NK-92 (cell line): Measurements from ENCODE around the gene SUSD3.

Source experiments
- DNase-seq: peaks from one replicate; lab custom pipeline; 2025; ENCODE audit not compliant: unreplicated experiment; lab: John Stamatoyannopoulos, UW

Gene SUSD3

GRCh38 chr9:93072383-93072795 lies 13.9 kb downstream of the SUSD3 start:
- DNase-seq = no peak

- no peak for DNase-seq
Observed at GRCh38 chr9:93076101-93076791, 17.7 kb downstream of the SUSD3 start.

- no peak for DNase-seq
Observed at GRCh38 chr9:93076792-93077128, 18.3 kb downstream of the SUSD3 start.

GRCh38 chr9:93077367-93077766 lies 18.9 kb downstream of the SUSD3 start:
- DNase-seq = no peak

- DNase-seq = no peak
Observed at GRCh38 chr9:93077811-93078210, 19.3 kb downstream of the SUSD3 start.

GRCh38 chr9:93079371-93079770 lies 20.9 kb downstream of the SUSD3 start:
- no peak for DNase-seq

- DNase-seq = no peak
Observed at GRCh38 chr9:93080406-93080805, 21.9 kb downstream of the SUSD3 start.

- DNase-seq = no peak
Observed at GRCh38 chr9:93081081-93081529, 22.6 kb downstream of the SUSD3 start.

- no peak for DNase-seq
Observed at GRCh38 chr9:93081931-93082330, 23.4 kb downstream of the SUSD3 start.

- DNase-seq = no peak
Observed at GRCh38 chr9:93082841-93083411, 24.4 kb downstream of the SUSD3 start.

- DNase-seq = no peak
Observed at GRCh38 chr9:93083592-93084470, 25.3 kb downstream of the SUSD3 start.

GRCh38 chr9:93084471-93084881 lies 26.0 kb downstream of the SUSD3 start:
- no peak for DNase-seq

GRCh38 chr9:93085676-93086075 lies 27.2 kb downstream of the SUSD3 start:
- no peak for DNase-seq

GRCh38 chr9:93086447-93087224 lies 28.1 kb downstream of the SUSD3 start:
- DNase-seq = no peak

- no peak for DNase-seq
Observed at GRCh38 chr9:93087971-93088655, 29.6 kb downstream of the SUSD3 start.

- no peak for DNase-seq
Observed at GRCh38 chr9:93088656-93089015, 30.1 kb downstream of the SUSD3 start.

GRCh38 chr9:93089024-93089423 lies 30.5 kb downstream of the SUSD3 start:
- DNase-seq = no peak

GRCh38 chr9:93089481-93089991 lies 31.0 kb downstream of the SUSD3 start:
- no peak for DNase-seq

- DNase-seq = no peak
Observed at GRCh38 chr9:93090091-93090655, 31.7 kb downstream of the SUSD3 start.

GRCh38 chr9:93091056-93091452 lies 32.6 kb downstream of the SUSD3 start:
- no peak for DNase-seq
